Transverse colon (tissue), 3 donors: ENCODE data around the gene CRTC1.

Source experiments
- CTCF ChIP-seq, 5 experiments: fragments of 200-600 bp in 3 of 5; fragments of 450-650 bp in 2 of 5; sonication (generic) in 3 of 5; IDR thresholded peaks; 1 replicate in 2 of 5; 2 replicates in 3 of 5; pipeline ENCODE4 v1.5.1; 2016 to 2017; ENCODE audit warnings: antibody characterized with exemption in 5 of 5, inconsistent platforms in 3 of 5, mild to moderate bottlenecking in 2 of 5, moderate library complexity in 1 of 5
- POLR2A ChIP-seq: fragments of 450-650 bp; IDR thresholded peaks from one replicate; pipeline ENCODE4 v1.6.1; 2016; ENCODE audit warnings: antibody characterized with exemption, mild to moderate bottlenecking, moderate library complexity

DNA sequence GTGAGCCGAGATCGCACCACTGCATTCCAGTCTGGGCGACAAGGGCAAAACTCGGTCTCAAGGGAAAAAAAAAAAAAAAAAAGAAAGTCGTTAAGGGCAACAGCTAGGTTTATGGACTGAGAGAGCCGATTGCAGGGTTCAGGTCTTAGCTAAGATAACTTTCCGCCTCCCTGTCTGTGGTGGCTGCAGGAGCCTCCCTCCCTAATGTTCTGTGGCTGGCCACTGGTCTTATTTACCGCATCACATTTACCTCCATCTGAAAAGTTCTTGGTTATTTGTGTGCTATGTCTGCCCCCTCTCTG, 722 bp upstream of the CRTC1 start:
- no peak for TF ChIP-seq POLR2A
- TF ChIP-seq CTCF (IDR thresholded peaks at IDR 0.05): no peak
